Measurements from ENCODE around the gene ALG11. TPM values are rescaled to one million over a fixed set of nuclear protein-coding genes. Genes with fewer than 3 reads are reported as not detected.
"Not testable (repeated sequence)": the region's sequence is repeated elsewhere in the genome, so short reads cannot be mapped to it uniquely, and the experiment has no call there.

ALG11 gene
- total RNA-seq, 4 donors from 2014 or later: 9.0 to 30.6 (median 28.8) TPM

DNA sequence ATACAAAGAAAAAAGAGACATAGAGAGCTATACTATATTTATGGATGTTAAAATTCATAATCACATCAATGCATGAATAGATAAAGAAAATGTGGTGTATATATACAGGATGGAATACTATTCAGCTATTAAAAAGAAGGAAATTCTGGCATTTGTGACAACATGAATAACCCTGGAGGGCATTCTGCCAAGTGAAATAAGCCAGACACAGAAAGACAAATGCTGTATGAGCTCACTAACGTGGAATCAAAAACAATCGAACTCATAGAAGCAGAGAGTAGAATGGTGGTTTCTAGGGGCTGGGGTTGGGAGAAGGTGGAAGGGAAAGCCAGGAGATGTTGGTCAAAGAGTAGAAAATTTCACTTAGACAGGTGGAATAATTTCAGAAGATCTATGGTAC lies 36.3 kb downstream of the ALG11 start:
- TF ChIP-seq POLR2A (IDR thresholded peaks at IDR 0.05): no peak
- TF ChIP-seq POLR2AphosphoS5 (IDR thresholded peaks at IDR 0.05): no peak
- no peak for TF ChIP-seq EP300 (IDR thresholded peaks at IDR 0.05; ENCODE audit: low read depth)
- H3K27ac ChIP-seq: no peak overlapping the region
- no peak for DNase-seq
- no peaks in the 10 kb centered on the region for H3K36me3 ChIP-seq
- in situ Hi-C loops (cut with MboI; ENCODE audit: low pct_ligation_motif_present in 1 of 4, low pct_unique_long_range_greater_than_20kb in 1 of 4, low sequenced_read_pairs in 3 of 4): loop anchor here in 1 of 4 donors (25.0 kb wide), 1 partner anchor 389 kb away; no protein-coding TSS in a partner anchor
- H3K4me1 ChIP-seq: no peaks in the 10 kb centered on the region
- H3K9me3 ChIP-seq: no peaks in the 10 kb centered on the region
- intact Hi-C loops (cut with DNase I; ENCODE audit: low total_unique reads): no loop called here
- WGBS, 2 donors (ENCODE audit: low coverage in 1 of 2): 76% methylated on average over 2 of the region's 2 CpGs
- no peak overlapping the region for H3K4me3 ChIP-seq
- no peaks in the 10 kb centered on the region for H3K27me3 ChIP-seq

GRCh38 chr13:52051400-52051799 lies 39.2 kb downstream of the ALG11 start:
- peaks cover 0 to 5% of the 10 kb centered on the region in 2 donors for H3K9me3 ChIP-seq
- H3K4me3 ChIP-seq: no peak overlapping the region
- no peaks in the 10 kb centered on the region for H3K27me3 ChIP-seq
- WGBS, 2 donors (ENCODE audit: low coverage in 1 of 2): 52 to 86% methylated on average over 2 to 7 of the region's 7 CpGs
- no peak overlapping the region for H3K27ac ChIP-seq
- TF ChIP-seq POLR2A (IDR thresholded peaks at IDR 0.05): no peak
- no peak for TF ChIP-seq POLR2AphosphoS5 (IDR thresholded peaks at IDR 0.05)
- TF ChIP-seq, protein P1, sequence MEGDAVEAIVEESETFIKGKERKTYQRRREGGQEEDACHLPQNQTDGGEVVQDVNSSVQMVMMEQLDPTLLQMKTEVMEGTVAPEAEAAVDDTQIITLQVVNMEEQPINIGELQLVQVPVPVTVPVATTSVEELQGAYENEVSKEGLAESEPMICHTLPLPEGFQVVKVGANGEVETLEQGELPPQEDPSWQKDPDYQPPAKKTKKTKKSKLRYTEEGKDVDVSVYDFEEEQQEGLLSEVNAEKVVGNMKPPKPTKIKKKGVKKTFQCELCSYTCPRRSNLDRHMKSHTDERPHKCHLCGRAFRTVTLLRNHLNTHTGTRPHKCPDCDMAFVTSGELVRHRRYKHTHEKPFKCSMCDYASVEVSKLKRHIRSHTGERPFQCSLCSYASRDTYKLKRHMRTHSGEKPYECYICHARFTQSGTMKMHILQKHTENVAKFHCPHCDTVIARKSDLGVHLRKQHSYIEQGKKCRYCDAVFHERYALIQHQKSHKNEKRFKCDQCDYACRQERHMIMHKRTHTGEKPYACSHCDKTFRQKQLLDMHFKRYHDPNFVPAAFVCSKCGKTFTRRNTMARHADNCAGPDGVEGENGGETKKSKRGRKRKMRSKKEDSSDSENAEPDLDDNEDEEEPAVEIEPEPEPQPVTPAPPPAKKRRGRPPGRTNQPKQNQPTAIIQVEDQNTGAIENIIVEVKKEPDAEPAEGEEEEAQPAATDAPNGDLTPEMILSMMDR (IDR thresholded peaks at IDR 0.05): no peak
- no peak for TF ChIP-seq EP300 (IDR thresholded peaks at IDR 0.05; ENCODE audit: low read depth)
- intact Hi-C loops (cut with DNase I; ENCODE audit: low total_unique reads) (no loop called here), in situ Hi-C loops (cut with MboI; ENCODE audit: low pct_ligation_motif_present in 1 of 4, low pct_unique_long_range_greater_than_20kb in 1 of 4, low sequenced_read_pairs in 3 of 4) (no loop called here)
- no peaks in the 10 kb centered on the region for H3K36me3 ChIP-seq
- DNase-seq: no peak
- no peaks in the 10 kb centered on the region for H3K4me1 ChIP-seq

DNA sequence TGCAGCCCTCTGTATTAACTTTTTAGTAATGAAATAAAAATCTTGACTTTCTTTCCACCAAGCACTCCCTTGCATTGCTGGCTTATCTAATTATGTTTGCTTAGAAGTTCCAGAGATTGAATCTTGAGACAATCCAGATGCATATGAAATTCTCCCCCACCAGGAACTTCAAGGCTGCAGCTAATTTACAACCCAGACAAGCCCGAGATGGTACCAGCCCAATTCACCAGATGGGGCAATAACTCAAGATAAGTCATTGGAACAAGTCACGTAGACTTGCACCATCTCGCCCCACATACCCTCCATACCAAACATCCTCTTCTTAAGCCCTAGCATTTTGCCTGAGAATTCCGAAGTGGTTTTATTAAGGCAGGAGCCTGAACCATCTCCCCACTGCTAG lies 41.3 kb downstream of the ALG11 start:
- intact Hi-C loops (cut with DNase I; ENCODE audit: low total_unique reads): no loop called here
- in situ Hi-C loops (cut with MboI; ENCODE audit: low pct_ligation_motif_present in 1 of 4, low pct_unique_long_range_greater_than_20kb in 1 of 4, low sequenced_read_pairs in 3 of 4): no loop called here
- H3K27me3 ChIP-seq: no peaks in the 10 kb centered on the region
- H3K4me3 ChIP-seq: no peak overlapping the region
- H3K27ac ChIP-seq: no peak overlapping the region
- DNase-seq: no peak
- no peaks in the 10 kb centered on the region for H3K4me1 ChIP-seq
- peaks cover 0 to 5% of the 10 kb centered on the region in 2 donors for H3K9me3 ChIP-seq
- no peak for TF ChIP-seq EP300 (IDR thresholded peaks at IDR 0.05; ENCODE audit: low read depth)
- TF ChIP-seq POLR2AphosphoS5 (IDR thresholded peaks at IDR 0.05): no peak
- TF ChIP-seq, protein P1 (IDR thresholded peaks at IDR 0.05): no peak
- TF ChIP-seq POLR2A (IDR thresholded peaks at IDR 0.05): no peak
- no peaks in the 10 kb centered on the region for H3K36me3 ChIP-seq
- 74 to 75% methylated on average over 2 to 4 of the region's 4 CpGs for WGBS, 2 donors (ENCODE audit: low coverage in 1 of 2)

GRCh38 chr13:52061064-52061463 lies 48.9 kb downstream of the ALG11 start:
- H3K4me1 ChIP-seq; intact Hi-C loops (cut with DNase I; ENCODE audit: low total_unique reads); H3K9me3 ChIP-seq; H3K27me3 ChIP-seq; in situ Hi-C loops (cut with MboI; ENCODE audit: low pct_ligation_motif_present in 1 of 4, low pct_unique_long_range_greater_than_20kb in 1 of 4, low sequenced_read_pairs in 3 of 4); H3K36me3 ChIP-seq; DNase-seq; H3K4me3 ChIP-seq; H3K27ac ChIP-seq: not testable (repeated sequence)
- 88 to 94% methylated on average over 2 to 3 of the region's 3 CpGs for WGBS, 2 donors (ENCODE audit: low coverage in 1 of 2)

GRCh38 chr13:52061587-52061986 lies 49.4 kb downstream of the ALG11 start:
- in situ Hi-C loops (cut with MboI; ENCODE audit: low pct_ligation_motif_present in 1 of 4, low pct_unique_long_range_greater_than_20kb in 1 of 4, low sequenced_read_pairs in 3 of 4) (no loop called here), intact Hi-C loops (cut with DNase I; ENCODE audit: low total_unique reads) (no loop called here)
- no peaks in the 10 kb centered on the region for H3K36me3 ChIP-seq
- no peaks in the 10 kb centered on the region for H3K4me1 ChIP-seq
- H3K4me3 ChIP-seq: no peak overlapping the region
- H3K9me3 ChIP-seq: peaks cover 4 to 7% of the 10 kb centered on the region in 2 donors
- no peak overlapping the region for H3K27ac ChIP-seq
- no peaks in the 10 kb centered on the region for H3K27me3 ChIP-seq
- TF ChIP-seq POLR2AphosphoS5 (IDR thresholded peaks at IDR 0.05) (no peak), POLR2A (IDR thresholded peaks at IDR 0.05) (no peak), EP300 (IDR thresholded peaks at IDR 0.05; ENCODE audit: low read depth) (no peak)
- TF ChIP-seq, protein P1 (IDR thresholded peaks at IDR 0.05): no peak
- WGBS, 2 donors (ENCODE audit: low coverage in 1 of 2): 36 to 50% methylated on average over 3 of the region's 3 CpGs
- no peak for DNase-seq

Data from transverse colon (tissue), 4 donors.